NCI-H1436 (cell line): ENCODE data around the gene SMIM15.

Experiments used
- DNase-seq: peaks from one replicate; lab custom pipeline; 2025; lab: John Stamatoyannopoulos, UW

SMIM15 gene

GRCh38 chr5:61159836-61160235 is 2.4 kb downstream of the SMIM15 start:
- DNase-seq, result no peak

- no peak for DNase-seq
These were observed 3.2 kb downstream of the SMIM15 start for GRCh38 chr5:61159070-61159469.

- no peak for DNase-seq
These were observed 10.4 kb downstream of the SMIM15 start for GRCh38 chr5:61151893-61152292.

- no peak for DNase-seq
These were observed 13.8 kb downstream of the SMIM15 start for GRCh38 chr5:61148515-61148914.

- no peak for DNase-seq
These were observed 19.5 kb downstream of the SMIM15 start for GRCh38 chr5:61142811-61143210.

GRCh38 chr5:61142391-61142790 is 19.9 kb downstream of the SMIM15 start:
- no peak for DNase-seq

- no peak for DNase-seq
These were observed 20.5 kb downstream of the SMIM15 start for GRCh38 chr5:61141801-61142200.

GRCh38 chr5:61139931-61140330 is 22.3 kb downstream of the SMIM15 start:
- no peak for DNase-seq

GRCh38 chr5:61139094-61139873 is 23.0 kb downstream of the SMIM15 start:
- no peak for DNase-seq

- no peak for DNase-seq
These were observed 24.4 kb downstream of the SMIM15 start for GRCh38 chr5:61137835-61138234.

GRCh38 chr5:61132559-61132958 is 29.7 kb downstream of the SMIM15 start:
- no peak for DNase-seq

- DNase-seq, result no peak
These were observed 32.0 kb downstream of the SMIM15 start for GRCh38 chr5:61130289-61130688.

- no peak for DNase-seq
These were observed 39.1 kb downstream of the SMIM15 start for GRCh38 chr5:61123145-61123544.

GRCh38 chr5:61120534-61120933 is 41.7 kb downstream of the SMIM15 start:
- no peak for DNase-seq

- no peak for DNase-seq
These were observed 43.2 kb downstream of the SMIM15 start for GRCh38 chr5:61119066-61119465.

- DNase-seq, result no peak
These were observed 46.3 kb downstream of the SMIM15 start for GRCh38 chr5:61115968-61116367.

- no peak for DNase-seq
These were observed 47.8 kb downstream of the SMIM15 start for GRCh38 chr5:61114441-61114840.
